Measurements from ENCODE around the gene MLLT10.

DNA sequence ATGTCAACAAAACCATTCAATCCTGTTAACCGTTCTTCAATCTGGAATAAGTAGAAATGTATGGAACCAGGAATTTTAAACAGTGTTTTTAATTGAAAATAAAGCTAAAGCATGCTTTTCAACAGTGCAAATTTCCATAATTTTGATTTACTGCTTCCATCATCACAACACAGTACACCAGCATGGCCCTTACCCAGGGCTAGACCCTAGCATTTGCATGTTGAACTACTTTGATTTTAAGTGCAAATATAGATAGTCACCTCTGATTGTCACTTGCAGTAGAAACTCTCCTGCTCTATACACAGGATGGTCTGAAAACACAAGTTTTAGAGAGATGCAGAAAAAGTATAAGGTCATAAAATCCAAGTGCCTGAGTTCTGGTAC lies 20.6 kb upstream of the MLLT10 start:
- TF ChIP-seq, protein P1, sequence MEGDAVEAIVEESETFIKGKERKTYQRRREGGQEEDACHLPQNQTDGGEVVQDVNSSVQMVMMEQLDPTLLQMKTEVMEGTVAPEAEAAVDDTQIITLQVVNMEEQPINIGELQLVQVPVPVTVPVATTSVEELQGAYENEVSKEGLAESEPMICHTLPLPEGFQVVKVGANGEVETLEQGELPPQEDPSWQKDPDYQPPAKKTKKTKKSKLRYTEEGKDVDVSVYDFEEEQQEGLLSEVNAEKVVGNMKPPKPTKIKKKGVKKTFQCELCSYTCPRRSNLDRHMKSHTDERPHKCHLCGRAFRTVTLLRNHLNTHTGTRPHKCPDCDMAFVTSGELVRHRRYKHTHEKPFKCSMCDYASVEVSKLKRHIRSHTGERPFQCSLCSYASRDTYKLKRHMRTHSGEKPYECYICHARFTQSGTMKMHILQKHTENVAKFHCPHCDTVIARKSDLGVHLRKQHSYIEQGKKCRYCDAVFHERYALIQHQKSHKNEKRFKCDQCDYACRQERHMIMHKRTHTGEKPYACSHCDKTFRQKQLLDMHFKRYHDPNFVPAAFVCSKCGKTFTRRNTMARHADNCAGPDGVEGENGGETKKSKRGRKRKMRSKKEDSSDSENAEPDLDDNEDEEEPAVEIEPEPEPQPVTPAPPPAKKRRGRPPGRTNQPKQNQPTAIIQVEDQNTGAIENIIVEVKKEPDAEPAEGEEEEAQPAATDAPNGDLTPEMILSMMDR (IDR thresholded peaks at IDR 0.05), result no peak
- no peak for TF ChIP-seq POLR2AphosphoS5 (IDR thresholded peaks at IDR 0.05; ENCODE audit: insufficient read depth in 1 of 2, low read depth in 1 of 2)

Data from vagina (tissue), 2 donors.